HCT116 (cell line): ENCODE data around the gene CNTNAP2. TPM values are rescaled to one million over a fixed set of nuclear protein-coding genes. Genes with fewer than 3 reads are reported as not detected.

ENCODE experiments used
- ATAC-seq: fragments of 200-7000 bp; cut with Tn5 transposase; 2 replicates; pipeline ENCODE4 v1.9.1; 2020; ENCODE audit warnings: mild to moderate bottlenecking, moderate library complexity
- BruUV-seq: library from RNA; stranded (reverse); fragments of 400-500 nt; replicated peaks from 2 replicates; lab custom pipeline; 2021; lab: Mats Ljungman, UMichigan
- CTCF ChIA-PET: fragments of 300-600 bp; sonication (Branson Sonifier 250); formaldehyde crosslinking; loops from one replicate; lab custom pipeline; 2021; ENCODE audit warnings: antibody characterized with exemption; lab: Charles Lee
- POLR2A ChIA-PET: fragments of 300-600, 350-600 bp; sonication (Branson Sonifier 250); formaldehyde crosslinking; loops from one replicate; lab custom pipeline; 2021; ENCODE audit warnings: antibody characterized with exemption; lab: Charles Lee
- RAD21 ChIA-PET, 2 experiments: fragments of 300-600 bp; sonication (Branson Sonifier 250); formaldehyde crosslinking; loops; one replicate each; lab custom pipeline; 2023; ENCODE audit warnings: low total read pairs in 2 of 2; ENCODE audit not compliant: uncharacterized antibody in 2 of 2, unreplicated experiment in 2 of 2, low non-redundant PET in 1 of 2; lab: Charles Lee
- DNase-seq: peaks from one replicate; pipeline ENCODE4 v3.0.0-alpha.2; 2010; ENCODE audit warnings: low read depth, low spot score
- H2AFZ ChIP-seq: fragments of 200-600 bp; shearing (Covaris generic), sonication (generic); 2 replicates; pipeline ENCODE4 v1.6.1; 2017; ENCODE audit warnings: low read depth, mixed run types, mixed read lengths, antibody characterized with exemption, low read length; ENCODE audit not compliant: poor library complexity, severe bottlenecking
- H3K27ac ChIP-seq: 2 replicates; pipeline ENCODE4 v1.5.1; 2012; ENCODE audit warnings: low read depth, low read length
- H3K27me3 ChIP-seq: fragments of 200-600 bp; sonication (generic); 2 replicates; pipeline ENCODE4 v1.6.1; 2016; ENCODE audit warnings: mixed run types, low read length, mixed read lengths; ENCODE audit not compliant: insufficient read depth
- H3K36me3 ChIP-seq, 2 experiments: fragments of 200-500 bp in 1 of 2; fragments of 200-600 bp in 1 of 2; sonication (Bioruptor generic) in 1 of 2; sonication (generic) in 1 of 2; 2 replicates each; pipeline versions ENCODE4 v1.5.1 to v1.6.1; 2014 to 2016; ENCODE audit warnings: low read length in 2 of 2, inconsistent platforms in 1 of 2, mixed read lengths in 1 of 2, mixed run types in 1 of 2; ENCODE audit not compliant: insufficient read depth in 2 of 2, control insufficient read depth in 1 of 2
- H3K4me1 ChIP-seq, 2 experiments: fragments of 200-600 bp in 1 of 2; sonication (generic) in 1 of 2; 2 replicates each; pipeline versions ENCODE4 v1.5.1 to v1.6.1; 2012 to 2017; ENCODE audit warnings: low read length in 2 of 2, inconsistent platforms in 1 of 2, mild to moderate bottlenecking in 1 of 2, mixed read lengths in 1 of 2, mixed run types in 1 of 2, moderate library complexity in 1 of 2; ENCODE audit not compliant: insufficient read depth in 2 of 2, control insufficient read depth in 1 of 2
- H3K4me2 ChIP-seq: fragments of 200-600 bp; sonication (generic); 2 replicates; pipeline ENCODE4 v1.6.1; 2017; ENCODE audit warnings: mixed run types, low read length, mixed read lengths
- H3K4me3 ChIP-seq, 2 experiments: fragments of 200-600 bp in 1 of 2; sonication (generic) in 1 of 2; replicated peaks in 1 of 2; 2 replicates each; pipeline ENCODE4 v1.5.1; 2011 to 2016; ENCODE audit warnings: low read length in 2 of 2, control low read depth in 1 of 2, low read depth in 1 of 2, mild to moderate bottlenecking in 1 of 2, mixed read lengths in 1 of 2, mixed run types in 1 of 2
- H3K79me2 ChIP-seq: fragments of 200-600 bp; sonication (generic); 2 replicates; pipeline ENCODE4 v1.6.1; 2017; ENCODE audit warnings: mild to moderate bottlenecking, mixed run types, low read length, moderate library complexity, mixed read lengths; ENCODE audit not compliant: insufficient read depth
- H3K9ac ChIP-seq: fragments of 200-600 bp; sonication (generic); 2 replicates; pipeline ENCODE4 v1.6.1; 2016; ENCODE audit warnings: low read length, mixed read lengths
- H3K9me2 ChIP-seq: fragments of 200-600 bp; sonication (generic), shearing (Covaris generic); 2 replicates; pipeline ENCODE4 v1.6.1; 2017; ENCODE audit warnings: mixed run types, mild to moderate bottlenecking, moderate library complexity; ENCODE audit not compliant: insufficient read depth
- H3K9me3 ChIP-seq, 2 experiments: fragments of 200-500 bp in 1 of 2; fragments of 200-600 bp in 1 of 2; sonication (Bioruptor generic) in 1 of 2; sonication (generic) in 1 of 2; 2 replicates each; pipeline ENCODE4 v1.6.1; 2014 to 2017; ENCODE audit warnings: low read length in 2 of 2, mixed read lengths in 2 of 2, inconsistent platforms in 1 of 2, low read depth in 1 of 2, mild to moderate bottlenecking in 1 of 2, mixed run types in 1 of 2, moderate library complexity in 1 of 2; ENCODE audit not compliant: control insufficient read depth in 1 of 2, insufficient read depth in 1 of 2
- H4K20me1 ChIP-seq: fragments of 200-600 bp; sonication (generic), shearing (Covaris generic); 2 replicates; pipeline ENCODE4 v1.6.1; 2017; ENCODE audit warnings: mixed run types, mild to moderate bottlenecking, moderate library complexity; ENCODE audit not compliant: insufficient read depth
- ATF3 ChIP-seq: IDR thresholded peaks from 2 replicates; pipeline ENCODE4 v1.6.1; 2012
- ELF1 ChIP-seq: IDR thresholded peaks from 2 replicates; pipeline ENCODE4 v1.6.1; 2012; ENCODE audit warnings: low read depth, borderline replicate concordance
- EZH2phosphoT487 ChIP-seq: fragments of 200-600 bp; IDR thresholded peaks from 2 replicates; pipeline ENCODE4 v1.6.1; 2018; ENCODE audit warnings: antibody characterized with exemption, borderline replicate concordance
- FOSL1 ChIP-seq: IDR thresholded peaks from 2 replicates; pipeline ENCODE4 v1.6.1; 2012; ENCODE audit warnings: low read depth
- JUND ChIP-seq: IDR thresholded peaks from 2 replicates; pipeline ENCODE4 v1.6.1; 2012
- POLR2A ChIP-seq: IDR thresholded peaks from 2 replicates; pipeline ENCODE4 v1.7.0; 2011; ENCODE audit warnings: borderline replicate concordance; ENCODE audit not compliant: insufficient read depth, insufficient read length; ENCODE audit errors: extremely low read depth
- RAD21 ChIP-seq: IDR thresholded peaks from 2 replicates; pipeline ENCODE4 v1.6.1; 2012; ENCODE audit warnings: low read depth, mild to moderate bottlenecking
- SIN3A ChIP-seq: IDR thresholded peaks from 2 replicates; pipeline ENCODE4 v1.6.1; 2012; ENCODE audit warnings: low read depth
- SRF ChIP-seq: IDR thresholded peaks from 2 replicates; pipeline ENCODE4 v1.6.1; 2012; ENCODE audit warnings: low read depth
- TCF7L2 ChIP-seq: IDR thresholded peaks from 2 replicates; pipeline ENCODE4 v1.7.0; 2011; ENCODE audit warnings: borderline replicate concordance, inconsistent platforms; ENCODE audit not compliant: insufficient read depth, insufficient read length; ENCODE audit errors: extremely low read depth
- YY1 ChIP-seq: IDR thresholded peaks from 2 replicates; pipeline ENCODE4 v1.6.1; 2011; ENCODE audit warnings: low read length, low read depth, moderate library complexity, mild to moderate bottlenecking; ENCODE audit not compliant: insufficient replicate concordance; ENCODE audit errors: extremely low read depth
- ZBTB33 ChIP-seq: IDR thresholded peaks from 2 replicates; pipeline ENCODE4 v1.6.1; 2011; ENCODE audit warnings: mild to moderate bottlenecking, low read length, moderate library complexity; ENCODE audit not compliant: insufficient replicate concordance; ENCODE audit errors: extremely low read depth
- ZFX ChIP-seq: fragments of 450-650 bp; IDR thresholded peaks from 2 replicates; pipeline ENCODE4 v1.6.1; 2017
- ZNF274 ChIP-seq: fragments of 200-500 bp; sonication (Bioruptor generic); IDR thresholded peaks from 2 replicates; pipeline ENCODE4 v1.6.1; 2014; ENCODE audit warnings: mild to moderate bottlenecking, low read depth, low read length, inconsistent platforms
- intact Hi-C: fragments of 100-400 bp; cut with micrococcal nuclease; formaldehyde crosslinking; loops from 2 replicates; pipeline ENCODE4 v1.10.0; 2022
- total RNA-seq: library from RNA; stranded (reverse); gene quantifications from one replicate; pipeline ENCODE4 v1.2.1, GENCODE V29; 2021; ENCODE audit not compliant: unreplicated experiment
- TF ChIP-seq, protein P1 (sequence below): IDR thresholded peaks from 2 replicates; pipeline ENCODE4 v1.6.1; 2012; ENCODE audit warnings: low read depth

Gene CNTNAP2
- total RNA-seq, 1 experiment from 2014 or later: 0.37 TPM

- no TSS peak for BruUV-seq
- intact Hi-C loops: no loop called here
- DNase-seq (no peak), ATAC-seq (no peak)
- Histone ChIP-seq H2AFZ (no peak overlapping the region), H3K27me3 (no peaks in the 10 kb centered on the region), H3K4me3 (no peak overlapping the region), H3K9ac (no peak overlapping the region), H3K27ac (no peak overlapping the region), H3K9me3 (peaks cover 7 to 19% of the 10 kb centered on the region in 2 experiments; a peak in 2 of 4 replicates), H3K4me2 (no peak overlapping the region), H3K9me2 (no peaks in the 10 kb centered on the region), H3K4me1 (no peaks in the 10 kb centered on the region), H3K36me3 (no peaks in the 10 kb centered on the region), H3K79me2 (no peaks in the 10 kb centered on the region), H4K20me1 (no peaks in the 10 kb centered on the region)
- TF ChIP-seq SIN3A: no peak
- no peak for TF ChIP-seq JUND
- TF ChIP-seq YY1: no peak
- POLR2A ChIA-PET: no interaction called here
- CTCF ChIA-PET: no interaction called here
- RAD21 ChIA-PET: no interaction called here
Measured at GRCh38 chr7:147188467-147188866, 1071.9 kb downstream of the CNTNAP2 start.

- H3K27ac ChIP-seq: no peak overlapping the region
- RAD21 ChIA-PET: no interaction called here
- no peaks in the 10 kb centered on the region for H4K20me1 ChIP-seq
- intact Hi-C loops: no loop called here
- CTCF ChIA-PET: no interaction called here
- H3K27me3 ChIP-seq: no peaks in the 10 kb centered on the region
- no peak overlapping the region for H3K4me2 ChIP-seq
- no peaks in the 10 kb centered on the region for H3K4me1 ChIP-seq
- H3K9me3 ChIP-seq: peaks cover 0 to 6% of the 10 kb centered on the region in 2 experiments; a peak in 2 of 4 replicates
- H3K9me2 ChIP-seq: no peaks in the 10 kb centered on the region
- BruUV-seq: no TSS peak
- no peak overlapping the region for H3K9ac ChIP-seq
- no peaks in the 10 kb centered on the region for H3K79me2 ChIP-seq
- no peak overlapping the region for H2AFZ ChIP-seq
- no peaks in the 10 kb centered on the region for H3K36me3 ChIP-seq
- TF ChIP-seq EZH2phosphoT487 (no peak), ZNF274 (no peak), ATF3 (no peak), YY1 (no peak), ZBTB33 (no peak), SIN3A (no peak), ELF1 (no peak), FOSL1 (no peak), TCF7L2 (no peak), ZFX (no peak), JUND (no peak), SRF (no peak), RAD21 (no peak), POLR2A (no peak)
- TF ChIP-seq, protein P1, sequence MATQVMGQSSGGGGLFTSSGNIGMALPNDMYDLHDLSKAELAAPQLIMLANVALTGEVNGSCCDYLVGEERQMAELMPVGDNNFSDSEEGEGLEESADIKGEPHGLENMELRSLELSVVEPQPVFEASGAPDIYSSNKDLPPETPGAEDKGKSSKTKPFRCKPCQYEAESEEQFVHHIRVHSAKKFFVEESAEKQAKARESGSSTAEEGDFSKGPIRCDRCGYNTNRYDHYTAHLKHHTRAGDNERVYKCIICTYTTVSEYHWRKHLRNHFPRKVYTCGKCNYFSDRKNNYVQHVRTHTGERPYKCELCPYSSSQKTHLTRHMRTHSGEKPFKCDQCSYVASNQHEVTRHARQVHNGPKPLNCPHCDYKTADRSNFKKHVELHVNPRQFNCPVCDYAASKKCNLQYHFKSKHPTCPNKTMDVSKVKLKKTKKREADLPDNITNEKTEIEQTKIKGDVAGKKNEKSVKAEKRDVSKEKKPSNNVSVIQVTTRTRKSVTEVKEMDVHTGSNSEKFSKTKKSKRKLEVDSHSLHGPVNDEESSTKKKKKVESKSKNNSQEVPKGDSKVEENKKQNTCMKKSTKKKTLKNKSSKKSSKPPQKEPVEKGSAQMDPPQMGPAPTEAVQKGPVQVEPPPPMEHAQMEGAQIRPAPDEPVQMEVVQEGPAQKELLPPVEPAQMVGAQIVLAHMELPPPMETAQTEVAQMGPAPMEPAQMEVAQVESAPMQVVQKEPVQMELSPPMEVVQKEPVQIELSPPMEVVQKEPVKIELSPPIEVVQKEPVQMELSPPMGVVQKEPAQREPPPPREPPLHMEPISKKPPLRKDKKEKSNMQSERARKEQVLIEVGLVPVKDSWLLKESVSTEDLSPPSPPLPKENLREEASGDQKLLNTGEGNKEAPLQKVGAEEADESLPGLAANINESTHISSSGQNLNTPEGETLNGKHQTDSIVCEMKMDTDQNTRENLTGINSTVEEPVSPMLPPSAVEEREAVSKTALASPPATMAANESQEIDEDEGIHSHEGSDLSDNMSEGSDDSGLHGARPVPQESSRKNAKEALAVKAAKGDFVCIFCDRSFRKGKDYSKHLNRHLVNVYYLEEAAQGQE: no peak
- DNase-seq: no peak
- POLR2A ChIA-PET: no interaction called here
- no peak overlapping the region for H3K4me3 ChIP-seq
- no peak for ATAC-seq
Measured at GRCh38 chr7:147193476-147193875, 1076.9 kb downstream of the CNTNAP2 start.
